Progenitor cell of endocrine pancreas (in vitro differentiated cells): ENCODE data around the gene ZNF398. TPM values are rescaled to one million over a fixed set of nuclear protein-coding genes. Genes with fewer than 3 reads are reported as not detected.
A peak's percentile ranks its signal among the peaks of the same experiment; 100 is the strongest.

Source experiments
- DNase-seq: peaks from one replicate; pipeline ENCODE4 v3.0.0; 2021; ENCODE audit warnings: low spot score; ENCODE audit not compliant: unreplicated experiment
- H3K27ac Mint-ChIP-seq: 2 replicates; pipeline ENCODE4 v1.8.0; 2021; ENCODE audit warnings: mild to moderate bottlenecking, moderate library complexity, mixed read lengths
- H3K27me3 Mint-ChIP-seq: 2 replicates; pipeline ENCODE4 v1.8.0; 2021; ENCODE audit warnings: mixed read lengths
- H3K36me3 Mint-ChIP-seq: 2 replicates; pipeline ENCODE4 v1.8.0; 2022; ENCODE audit warnings: mixed read lengths; ENCODE audit not compliant: insufficient read depth
- H3K4me1 Mint-ChIP-seq: 2 replicates; pipeline ENCODE4 v1.8.0; 2021; ENCODE audit warnings: low read depth, mixed read lengths
- H3K4me3 Mint-ChIP-seq: 2 replicates; pipeline ENCODE4 v1.8.0; 2021; ENCODE audit warnings: low read depth, mild to moderate bottlenecking, moderate library complexity, mixed read lengths
- H3K9me3 Mint-ChIP-seq: 2 replicates; pipeline ENCODE4 v1.8.0; 2021; ENCODE audit warnings: low read depth, mixed read lengths
- total RNA-seq: library from RNA; stranded (reverse); gene quantifications from 2 replicates; pipeline ENCODE4 v1.2.1, GENCODE V29; 2021
- TF ChIP-seq, protein P1 (sequence below): fragments of 200-600 bp; sonication (generic); IDR thresholded peaks from one replicate; pipeline ENCODE4 v1.5.0; 2021; ENCODE audit warnings: antibody characterized with exemption, mild to moderate bottlenecking; ENCODE audit not compliant: unreplicated experiment

Gene ZNF398
- total RNA-seq, 1 donor from 2014 or later = 17.5 TPM

DNA sequence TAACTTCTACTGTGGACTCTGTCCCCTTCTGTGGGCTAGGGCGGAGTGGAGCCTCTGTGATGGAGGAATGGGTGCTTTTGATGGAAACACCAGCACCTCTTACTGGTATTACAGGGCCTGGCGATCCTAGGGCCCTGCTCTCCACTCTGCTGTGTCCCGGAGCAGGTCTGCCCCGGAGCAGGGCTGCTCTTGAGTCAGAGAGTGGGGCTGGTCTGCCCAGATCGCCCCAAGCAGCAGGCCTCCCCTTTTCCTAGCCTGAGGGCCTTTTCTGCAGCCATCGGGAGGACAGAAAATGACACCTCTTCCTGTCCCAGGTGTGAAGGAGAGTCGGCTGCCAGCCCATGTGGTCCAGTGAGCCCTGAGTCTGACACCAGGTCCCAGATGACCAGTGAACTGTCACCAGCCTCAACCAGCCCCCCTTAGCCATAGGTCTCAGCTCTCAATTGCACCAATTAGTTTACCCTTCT is 49.5 kb downstream of the ZNF398 start:
- no peaks in the 10 kb centered on the region for H3K27me3 Mint-ChIP-seq
- no peaks in the 10 kb centered on the region for H3K9me3 Mint-ChIP-seq
- H3K4me1 Mint-ChIP-seq = peaks cover 13% of the 10 kb centered on the region
- TF ChIP-seq, protein P1, sequence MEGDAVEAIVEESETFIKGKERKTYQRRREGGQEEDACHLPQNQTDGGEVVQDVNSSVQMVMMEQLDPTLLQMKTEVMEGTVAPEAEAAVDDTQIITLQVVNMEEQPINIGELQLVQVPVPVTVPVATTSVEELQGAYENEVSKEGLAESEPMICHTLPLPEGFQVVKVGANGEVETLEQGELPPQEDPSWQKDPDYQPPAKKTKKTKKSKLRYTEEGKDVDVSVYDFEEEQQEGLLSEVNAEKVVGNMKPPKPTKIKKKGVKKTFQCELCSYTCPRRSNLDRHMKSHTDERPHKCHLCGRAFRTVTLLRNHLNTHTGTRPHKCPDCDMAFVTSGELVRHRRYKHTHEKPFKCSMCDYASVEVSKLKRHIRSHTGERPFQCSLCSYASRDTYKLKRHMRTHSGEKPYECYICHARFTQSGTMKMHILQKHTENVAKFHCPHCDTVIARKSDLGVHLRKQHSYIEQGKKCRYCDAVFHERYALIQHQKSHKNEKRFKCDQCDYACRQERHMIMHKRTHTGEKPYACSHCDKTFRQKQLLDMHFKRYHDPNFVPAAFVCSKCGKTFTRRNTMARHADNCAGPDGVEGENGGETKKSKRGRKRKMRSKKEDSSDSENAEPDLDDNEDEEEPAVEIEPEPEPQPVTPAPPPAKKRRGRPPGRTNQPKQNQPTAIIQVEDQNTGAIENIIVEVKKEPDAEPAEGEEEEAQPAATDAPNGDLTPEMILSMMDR = no peak
- H3K27ac Mint-ChIP-seq = peak overlapping the region; percentile 93
- DNase-seq = no peak
- H3K36me3 Mint-ChIP-seq = peaks cover 28% of the 10 kb centered on the region
- H3K4me3 Mint-ChIP-seq = peak overlapping the region; percentile 89

DNA sequence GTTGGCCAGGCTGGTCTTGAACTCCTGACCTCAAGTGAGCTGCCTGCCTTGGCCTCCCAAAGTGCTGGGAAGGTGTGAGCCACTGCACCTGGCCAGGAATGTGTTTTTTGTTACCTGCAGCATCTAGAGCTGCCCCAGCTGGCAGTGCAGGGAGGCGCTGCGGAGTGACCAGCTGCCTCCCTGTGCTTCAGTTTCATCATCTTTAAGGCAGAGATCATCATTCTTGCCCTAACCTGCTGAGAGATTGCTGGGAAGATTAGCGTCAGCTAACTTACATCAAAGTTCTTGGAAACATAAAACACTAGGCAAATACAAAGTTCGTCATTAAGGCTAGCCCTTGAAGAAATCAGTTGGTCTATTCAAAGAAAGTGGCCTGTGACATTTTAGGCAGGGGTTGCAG is 50.4 kb downstream of the ZNF398 start:
- H3K27ac Mint-ChIP-seq = peak overlapping the region; percentile 56
- peaks cover 13% of the 10 kb centered on the region for H3K4me1 Mint-ChIP-seq
- H3K4me3 Mint-ChIP-seq = peak overlapping the region; percentile 89
- no peaks in the 10 kb centered on the region for H3K9me3 Mint-ChIP-seq
- DNase-seq = no peak
- no peaks in the 10 kb centered on the region for H3K27me3 Mint-ChIP-seq
- H3K36me3 Mint-ChIP-seq = peaks cover 31% of the 10 kb centered on the region
- TF ChIP-seq, protein P1 = no peak

DNA sequence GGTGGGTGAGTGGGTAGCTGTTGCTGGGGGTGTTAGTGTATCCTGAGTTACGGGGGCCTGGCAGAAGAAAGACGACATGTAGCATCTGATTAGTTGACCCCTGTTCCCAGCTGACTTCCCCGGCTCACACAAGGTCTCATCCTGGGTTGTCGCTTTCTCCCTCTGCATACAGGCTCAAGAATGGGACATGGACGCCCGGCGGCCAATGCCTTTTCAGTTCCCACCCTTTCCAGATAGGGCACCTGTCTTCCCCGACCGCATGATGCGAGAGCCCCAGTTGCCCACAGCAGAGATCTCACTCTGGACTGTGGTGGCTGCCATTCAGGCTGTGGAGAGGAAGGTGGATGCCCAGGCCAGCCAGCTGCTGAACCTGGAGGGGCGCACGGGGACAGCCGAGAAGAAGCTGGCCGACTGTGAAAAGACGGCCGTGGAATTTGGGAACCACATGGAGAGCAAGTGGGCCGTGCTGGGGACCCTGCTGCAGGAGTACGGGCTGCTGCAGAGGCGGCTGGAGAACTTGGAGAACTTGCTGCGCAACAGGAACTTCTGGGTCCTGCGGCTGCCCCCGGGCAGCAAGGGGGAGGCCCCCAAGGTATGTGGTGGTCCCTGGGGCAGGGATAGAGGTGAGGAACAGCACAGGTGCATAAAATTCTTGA is 51.0 kb downstream of the ZNF398 start:
- TF ChIP-seq, protein P1 = no peak
- Mint-ChIP-seq H3K27me3 (no peaks in the 10 kb centered on the region), H3K9me3 (no peaks in the 10 kb centered on the region), H3K4me3 (no peak overlapping the region), H3K27ac (no peak overlapping the region), H3K36me3 (peaks cover 36% of the 10 kb centered on the region), H3K4me1 (peaks cover 13% of the 10 kb centered on the region)
- no peak for DNase-seq

DNA sequence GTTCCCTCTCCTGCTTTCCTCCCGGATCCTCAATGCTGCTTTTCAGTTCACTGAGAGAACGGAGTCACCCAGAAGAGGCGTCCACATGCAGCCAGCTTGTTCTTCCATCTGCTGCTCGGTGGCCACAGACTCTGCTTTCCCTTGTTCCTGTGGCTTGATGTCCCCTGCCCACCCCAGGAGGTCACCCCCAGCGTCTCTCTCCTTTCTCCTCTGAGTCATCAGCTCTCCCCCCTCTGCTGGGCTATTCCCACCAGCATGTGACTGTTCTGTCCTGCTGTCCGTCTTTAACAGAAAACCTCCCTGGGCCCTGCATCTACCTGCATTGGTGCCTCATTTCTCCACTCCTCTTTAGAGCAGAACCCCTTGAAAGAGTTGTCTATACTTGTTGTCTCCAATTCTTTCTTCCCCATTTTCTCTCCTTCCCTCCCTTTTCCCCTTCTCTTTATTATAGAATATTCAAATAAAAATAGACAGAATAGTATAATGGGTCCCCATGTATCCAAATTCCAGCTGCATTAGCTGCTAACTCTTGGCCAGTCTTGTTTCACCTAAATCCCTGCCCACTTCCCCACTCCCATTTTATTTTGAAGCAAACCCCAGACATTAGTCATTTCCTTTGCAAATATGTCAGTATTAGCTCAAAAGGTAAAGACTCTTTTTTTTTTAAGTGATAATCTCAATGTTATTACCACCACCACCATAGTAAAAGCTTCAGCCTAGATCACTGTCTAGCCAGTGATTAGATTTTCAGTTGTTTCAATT is 52.2 kb downstream of the ZNF398 start:
- Mint-ChIP-seq H3K4me1 (peaks cover 19% of the 10 kb centered on the region), H3K27ac (peak overlapping the region; percentile 42), H3K27me3 (no peaks in the 10 kb centered on the region), H3K4me3 (peak overlapping the region; percentile 42), H3K36me3 (peaks cover 46% of the 10 kb centered on the region), H3K9me3 (no peaks in the 10 kb centered on the region)
- DNase-seq = no peak
- TF ChIP-seq, protein P1 = no peak

DNA sequence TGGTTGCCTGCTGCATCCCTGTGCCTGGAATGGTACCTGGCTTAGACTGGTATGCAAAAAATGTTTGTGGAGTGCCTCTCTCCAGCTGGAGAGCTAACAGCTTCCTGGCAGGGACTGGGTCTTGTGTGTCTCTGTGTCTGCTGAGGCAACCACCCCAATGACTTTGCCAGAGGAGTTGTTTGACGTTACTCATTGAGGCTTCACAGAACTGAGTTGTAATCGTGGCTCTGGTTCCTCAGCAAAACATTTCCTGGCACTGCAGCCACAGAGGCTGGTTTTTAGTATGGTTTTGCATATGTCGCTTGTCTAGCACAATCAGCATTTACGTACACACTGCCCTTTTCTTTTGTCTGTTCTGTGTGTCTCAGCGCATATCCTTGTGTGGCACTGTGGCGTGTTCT is 55.6 kb downstream of the ZNF398 start:
- TF ChIP-seq, protein P1 = no peak
- peak overlapping the region; percentile 37 for H3K27ac Mint-ChIP-seq
- peaks cover 62% of the 10 kb centered on the region for H3K36me3 Mint-ChIP-seq
- DNase-seq = no peak
- no peak overlapping the region for H3K4me3 Mint-ChIP-seq
- H3K4me1 Mint-ChIP-seq = peaks cover 28% of the 10 kb centered on the region
- H3K9me3 Mint-ChIP-seq = no peaks in the 10 kb centered on the region
- no peaks in the 10 kb centered on the region for H3K27me3 Mint-ChIP-seq
